ENCODE results near the gene CD36.

The CD36 gene

DNA sequence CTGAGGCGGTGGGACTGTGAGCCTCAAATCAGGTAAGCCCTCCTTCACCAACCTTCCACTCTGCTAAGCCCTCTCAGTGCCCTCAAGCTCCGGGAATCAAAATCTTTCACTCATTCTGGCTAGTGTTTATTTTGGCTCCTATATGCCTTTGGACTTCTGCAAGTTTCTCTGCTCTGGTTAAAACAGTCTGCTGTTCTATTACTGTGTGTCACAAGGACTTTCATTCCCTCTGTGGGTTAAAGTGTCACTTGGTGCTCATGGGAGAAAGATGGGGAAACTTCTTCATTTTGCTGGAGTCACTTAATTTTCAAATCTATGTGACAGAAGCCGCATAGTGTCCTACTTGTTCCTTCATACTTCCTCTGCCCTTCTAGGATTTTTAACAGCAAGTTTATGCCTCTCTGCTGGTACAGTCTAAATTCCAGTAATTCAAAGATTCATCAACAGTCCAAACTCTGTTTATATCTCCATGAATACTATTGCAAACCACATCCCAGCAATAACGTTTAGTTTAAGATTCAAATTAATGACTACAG is 61.3 kb downstream of the CD36 start:
- DNase-seq (ENCODE audit: low read depth in 2 of 2, low spot score in 1 of 2) = no peak

DNA sequence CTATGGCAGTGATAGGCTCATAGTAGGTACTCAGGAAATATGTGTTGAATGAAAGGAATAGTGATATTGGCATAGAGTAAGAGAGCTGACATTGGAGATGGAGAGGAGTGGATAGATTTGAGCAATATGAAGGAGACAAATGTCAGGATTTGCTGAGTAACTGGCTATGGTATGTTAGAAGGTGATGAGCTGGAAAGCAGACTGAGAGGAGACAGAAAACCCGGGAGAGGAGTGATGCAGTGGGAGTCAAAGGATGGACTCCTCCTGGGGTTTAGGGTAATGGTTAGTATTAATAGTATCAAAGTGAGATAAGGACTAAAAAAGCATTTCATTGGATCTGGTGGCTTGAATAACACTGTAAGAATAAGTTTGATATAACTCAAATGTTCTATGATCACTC is 64.8 kb downstream of the CD36 start:
- no peak for DNase-seq (ENCODE audit: low read depth in 2 of 2, low spot score in 1 of 2)

DNA sequence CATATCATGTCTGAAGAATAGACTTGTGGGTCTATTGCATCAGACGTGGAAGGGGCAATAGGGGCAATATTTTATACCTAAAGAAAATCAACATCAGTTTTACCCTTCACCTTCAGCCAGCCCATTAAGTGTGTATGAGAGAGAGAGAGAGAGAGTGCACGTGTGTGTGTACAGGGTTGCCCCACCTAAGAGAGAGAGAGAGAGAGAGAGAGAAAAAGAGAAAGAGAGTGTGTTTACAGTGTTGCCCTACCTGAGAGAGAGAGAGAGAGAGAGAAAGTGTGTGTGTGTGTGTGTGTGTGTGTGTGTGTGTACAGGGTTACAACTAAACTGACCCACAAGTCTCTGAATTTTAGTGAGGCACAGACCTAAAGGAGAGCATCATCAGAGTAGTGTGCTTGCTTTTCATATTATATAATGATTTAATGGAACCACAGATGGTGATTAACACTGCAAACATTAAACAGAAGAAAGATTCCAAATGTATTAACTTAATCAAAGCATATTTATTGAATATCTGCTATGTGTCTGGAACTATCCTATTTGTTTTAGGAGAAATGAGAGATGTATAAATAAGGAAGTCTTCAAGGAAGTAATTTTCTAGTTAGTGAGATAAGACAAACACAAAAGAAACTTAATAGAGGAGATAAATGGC is 66.8 kb downstream of the CD36 start:
- no peak for DNase-seq (ENCODE audit: low read depth in 2 of 2, low spot score in 1 of 2)

DNA sequence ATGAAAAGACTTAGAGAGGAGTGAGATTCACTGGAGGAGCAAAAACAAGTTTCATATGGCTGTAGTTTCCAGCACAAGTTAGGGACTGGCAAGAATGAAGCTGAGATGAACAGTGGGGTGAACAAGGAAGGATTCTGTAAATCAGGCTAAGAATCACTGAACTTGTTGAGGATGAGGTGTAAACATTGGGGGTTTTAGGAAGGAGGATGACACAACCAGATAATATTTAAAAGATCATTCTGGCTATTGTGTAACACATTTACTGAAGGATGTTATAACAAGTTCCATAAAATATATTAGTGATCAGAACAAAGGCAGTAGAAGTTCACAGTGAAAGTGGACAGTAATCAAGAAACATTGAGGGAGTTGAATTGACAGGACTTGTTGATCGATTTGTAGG is 68.9 kb downstream of the CD36 start:
- no peak for DNase-seq (ENCODE audit: low read depth in 2 of 2, low spot score in 1 of 2)

DNA sequence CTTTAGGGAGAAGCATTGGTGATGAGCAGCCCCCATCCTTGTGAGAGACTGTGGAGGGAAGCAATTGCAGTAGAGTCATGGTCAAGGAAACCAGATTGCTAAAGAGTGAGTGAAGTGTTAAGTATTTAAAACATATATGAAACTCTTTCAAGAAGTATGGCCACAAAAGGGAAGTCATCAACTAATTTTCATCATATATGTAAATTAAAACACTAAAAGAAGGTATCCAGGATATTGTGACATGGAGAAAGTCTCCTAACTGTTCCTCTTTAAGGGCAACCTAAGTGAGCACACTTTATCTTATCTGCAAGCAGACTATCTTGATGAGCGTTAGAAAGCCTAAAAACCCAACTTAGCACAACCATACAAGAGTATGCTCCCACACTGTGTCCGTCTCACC is 69.7 kb downstream of the CD36 start:
- DNase-seq (ENCODE audit: low read depth in 2 of 2, low spot score in 1 of 2) = no peak

DNA sequence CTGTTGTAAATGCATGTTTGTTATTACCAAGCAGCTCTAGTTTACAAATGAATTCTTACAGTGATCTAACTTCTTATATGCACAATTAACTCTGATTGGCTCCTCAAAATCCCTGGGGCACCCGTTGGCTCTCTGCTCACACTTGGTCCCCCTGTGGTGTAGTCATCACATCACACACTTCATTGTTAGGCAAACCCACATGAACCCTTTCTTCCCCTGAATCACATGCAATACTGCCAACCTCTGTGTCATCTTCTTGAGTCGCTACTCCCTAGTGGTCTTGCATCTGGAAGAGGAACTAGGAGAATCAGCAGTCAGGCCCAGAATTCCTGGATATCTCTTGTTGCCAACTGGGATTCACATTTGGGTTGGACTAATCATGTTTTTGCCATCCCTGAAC is 73.1 kb downstream of the CD36 start:
- DNase-seq (ENCODE audit: low read depth in 2 of 2, low spot score in 1 of 2) = no peak

DNA sequence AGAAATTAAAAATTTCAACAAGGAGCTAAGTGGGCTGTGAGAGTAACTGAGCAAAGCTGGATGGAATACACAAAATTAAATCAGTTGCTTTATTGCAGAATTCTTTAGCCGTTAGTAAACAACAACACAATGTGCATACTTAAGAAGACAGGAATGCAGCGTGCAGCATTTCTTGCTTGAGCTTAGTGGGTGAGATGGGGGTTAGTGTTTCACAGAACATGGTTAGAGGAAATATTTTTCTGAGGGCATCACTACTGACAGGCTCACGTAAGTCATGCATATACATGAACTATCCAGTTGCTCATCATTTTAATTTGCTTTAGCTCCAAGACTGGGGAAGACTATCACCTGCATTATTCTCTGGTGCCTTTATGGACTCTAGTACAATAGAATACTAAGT is 80.8 kb downstream of the CD36 start:
- DNase-seq (ENCODE audit: low read depth in 2 of 2, low spot score in 1 of 2) = no peak

DNA sequence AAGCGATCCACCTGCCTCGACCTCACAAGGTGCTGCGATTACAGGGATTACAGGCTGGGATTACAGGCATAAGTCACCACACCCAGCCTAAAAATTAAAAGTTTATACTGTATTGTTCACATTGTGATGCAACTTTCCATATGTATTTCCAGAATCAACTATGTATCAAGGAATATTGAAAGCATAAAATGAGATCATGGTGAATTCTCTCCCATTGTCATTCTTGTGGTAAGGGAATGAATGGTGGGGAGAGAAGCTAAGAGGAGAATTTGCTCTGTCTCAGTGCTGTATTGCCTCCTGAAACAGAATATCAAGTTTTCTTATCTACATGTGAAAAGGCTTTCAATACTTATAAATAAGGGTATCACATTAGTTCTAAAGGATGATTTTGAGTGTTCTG is 81.7 kb downstream of the CD36 start:
- no peak for DNase-seq (ENCODE audit: low read depth in 2 of 2, low spot score in 1 of 2)

DNA sequence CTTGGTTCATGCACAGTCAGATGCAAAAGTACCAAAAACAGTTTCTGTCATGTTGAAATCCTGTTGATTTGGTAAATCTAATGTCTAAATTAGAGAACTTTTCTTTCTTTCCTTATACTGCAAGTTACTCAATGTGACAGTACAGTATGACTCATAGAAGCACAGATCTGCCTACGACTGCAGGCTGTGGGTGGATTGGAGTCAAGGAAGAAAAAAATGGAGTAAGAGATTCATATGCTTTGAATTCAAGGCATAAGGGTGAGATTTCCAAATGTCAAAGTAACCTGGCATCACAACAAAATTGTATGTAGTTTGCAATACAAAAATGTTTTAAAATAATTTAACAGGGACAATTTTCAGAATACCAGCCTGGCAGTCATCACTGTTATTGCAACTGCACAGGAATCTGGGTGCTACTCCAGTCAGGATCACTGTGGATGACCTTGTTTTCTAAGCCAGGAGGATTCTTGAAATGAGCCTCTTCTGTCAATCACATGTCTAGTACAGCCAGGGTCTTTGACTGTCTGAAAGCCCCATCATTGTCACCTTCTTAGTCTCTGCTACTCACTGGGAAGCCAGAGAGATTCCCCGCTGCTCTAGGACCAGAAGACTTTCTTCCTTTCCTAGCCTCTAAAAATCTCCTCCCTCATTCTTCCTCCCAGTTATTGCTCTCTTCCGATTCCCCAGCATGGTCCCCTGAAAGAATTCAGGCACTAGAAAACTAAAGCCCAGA is 83.6 kb downstream of the CD36 start:
- DNase-seq (ENCODE audit: low read depth in 2 of 2, low spot score in 1 of 2) = no peak

DNA sequence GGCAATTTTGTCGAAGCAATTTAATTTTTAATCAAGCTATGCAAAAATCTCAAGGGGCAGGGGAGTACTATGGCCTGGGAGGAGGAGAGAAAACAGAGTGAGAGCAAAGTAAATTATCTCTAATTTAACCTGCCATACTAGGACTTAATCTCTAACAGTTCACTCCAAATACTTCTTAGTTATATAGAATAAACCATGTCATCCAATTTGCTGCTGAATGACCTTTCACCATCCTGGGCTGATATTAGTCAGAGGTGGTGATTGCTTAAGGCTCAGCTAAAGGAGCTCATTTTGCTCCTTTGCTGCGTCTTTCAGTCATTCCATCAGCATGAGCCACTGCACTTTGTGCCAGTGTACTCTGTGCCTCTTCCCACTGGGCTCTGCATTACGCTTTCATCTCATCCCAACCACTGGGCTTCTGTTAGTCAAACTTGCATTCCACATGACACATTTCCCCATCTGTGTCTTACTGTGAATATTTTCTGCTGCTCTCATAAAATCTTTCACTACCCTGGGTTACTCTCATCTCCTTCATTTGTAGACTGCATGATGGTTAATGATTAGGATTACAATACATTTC is 84.3 kb downstream of the CD36 start:
- no peak for DNase-seq (ENCODE audit: low read depth in 2 of 2, low spot score in 1 of 2)

DNA sequence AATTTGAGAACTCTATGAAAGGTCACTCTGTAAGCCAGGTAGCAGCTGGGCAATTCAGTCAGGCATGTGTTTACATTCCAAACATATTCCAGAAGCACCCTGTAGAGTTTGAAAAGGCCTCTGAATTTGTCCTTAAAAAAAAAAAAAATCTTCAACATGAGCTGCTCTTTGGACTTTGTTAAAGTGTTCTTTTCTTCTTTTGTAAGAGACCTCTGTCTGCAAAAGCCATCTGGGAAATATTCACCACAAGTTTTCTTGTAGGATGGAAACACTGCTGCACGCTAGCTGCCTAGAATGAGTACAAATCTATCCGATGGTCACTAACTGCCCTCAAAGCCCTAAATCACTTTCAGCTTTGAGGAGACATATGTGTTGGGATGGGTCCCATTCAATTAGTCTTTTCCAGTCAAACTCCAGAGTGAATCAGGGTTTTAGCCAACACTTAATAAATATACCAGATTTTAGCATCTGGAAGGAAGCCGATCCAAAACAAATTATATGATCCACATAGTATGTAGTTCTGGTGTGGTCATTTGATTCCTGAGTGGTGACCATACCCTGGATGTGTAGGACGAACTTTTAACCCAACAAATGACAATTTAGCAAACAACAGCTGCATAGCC is 85.9 kb downstream of the CD36 start:
- no peak for DNase-seq (ENCODE audit: low read depth in 2 of 2, low spot score in 1 of 2)

DNA sequence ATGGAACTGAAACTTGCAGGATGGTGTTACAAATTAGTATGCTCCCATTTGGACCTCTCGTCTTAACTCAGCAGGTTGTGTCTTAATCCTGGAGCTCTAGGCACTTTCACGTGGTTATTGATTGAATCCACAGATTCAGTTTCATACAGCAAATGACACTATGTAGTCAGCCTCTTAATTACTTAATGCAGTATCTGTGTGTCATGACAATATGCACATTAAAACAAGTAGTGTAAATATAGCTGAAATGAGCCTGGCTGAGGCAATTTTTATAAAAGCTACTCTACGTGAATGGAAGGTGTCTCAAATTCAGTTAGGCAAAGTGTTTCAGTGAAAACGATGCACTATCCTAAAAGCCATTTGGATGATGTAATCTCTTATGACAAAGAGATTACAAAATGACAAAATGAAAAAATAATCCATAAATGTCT is 86.8 kb downstream of the CD36 start:
- no peak for DNase-seq (ENCODE audit: low read depth in 2 of 2, low spot score in 1 of 2)
